Psoas muscle (tissue), 8 donors: ENCODE results near the gene COL13A1. TPM values are rescaled to one million over a fixed set of nuclear protein-coding genes. Genes with fewer than 3 reads are reported as not detected.
A peak's percentile ranks its signal among the peaks of the same experiment; 100 is the strongest.

Experiments used
- ATAC-seq, 4 donors: fragments of 200-7000 bp; cut with Tn5 transposase; one replicate each; pipeline ENCODE4 v1.9.1; 2020; ENCODE audit warnings: moderate library complexity in 3 of 4, mild to moderate bottlenecking in 2 of 4
- DNase-seq, 2 donors: peaks; one replicate each; pipeline ENCODE4 v3.0.0-alpha.2; 2020
- H3K27ac ChIP-seq: fragments of 200-600 bp; one replicate; pipeline ENCODE4 v1.8.0; 2022
- H3K27me3 ChIP-seq, 3 donors: fragments of 200-600 bp in 1 of 3; one replicate each; pipeline versions ENCODE4 v1.6.1 to v1.8.0; 2013 to 2022; ENCODE audit warnings: low read length in 2 of 3, mild to moderate bottlenecking in 2 of 3, moderate library complexity in 1 of 3; ENCODE audit not compliant: insufficient read depth in 3 of 3
- H3K36me3 ChIP-seq, 2 donors: fragments of 200-600 bp in 1 of 2; one replicate each; pipeline versions ENCODE4 v1.6.1 to v1.8.0; 2013 to 2022; ENCODE audit warnings: low read depth in 1 of 2, mild to moderate bottlenecking in 1 of 2, moderate library complexity in 1 of 2; ENCODE audit not compliant: insufficient read depth in 1 of 2
- H3K4me1 ChIP-seq: fragments of 200-600 bp; one replicate; pipeline ENCODE4 v1.8.0; 2022
- H3K4me3 ChIP-seq: fragments of 200-600 bp; one replicate; pipeline ENCODE4 v1.8.0; 2022; ENCODE audit warnings: mild to moderate bottlenecking
- H3K9me3 ChIP-seq: fragments of 200-600 bp; one replicate; pipeline ENCODE4 v1.8.0; 2022
- CTCF ChIP-seq: fragments of 200-600 bp; IDR thresholded peaks from one replicate; pipeline ENCODE4 v1.8.0; 2022; ENCODE audit warnings: antibody characterized with exemption
- WGBS, 3 donors: extraction: QIAGEN DNeasy Blood & Tissue Kit; methylation state at CpG; one replicate each; pipeline versions ENCODE4 v1.1.6 to v1.1.7; 2013; 5-methylcytosine and 5-hydroxymethylcytosine counted together
- intact Hi-C, 2 donors: fragments of 100-400 bp; cut with DNase I; formaldehyde crosslinking; loops; one replicate each; pipeline versions ENCODE4 v1.11.0 to v1.14.2; 2022
- polyA plus RNA-seq, 3 donors: library from polyadenylated mRNA; stranded (reverse); fragments of 200-250 nt; gene quantifications; one replicate each; pipeline ENCODE4 v1.2.3, GENCODE V29; 2013
- total RNA-seq, 4 donors: library from RNA; stranded (reverse); fragmentation: NEBNext Ultra II Directional in 2 of 4; extraction: Animal tissue kit (Norgen Biotek cat#: 25700) in 2 of 4; gene quantifications; one replicate each; pipeline versions ENCODE4 v1.2.1 to v1.2.4, GENCODE V29; 2021 to 2023
- donor health status: healthy with polysubstance abuse.
- donor health status: DM: no; HTN: no; CAD: no; lungs with moderate emphysema.
- donor health status: Bipolar disorder and iron deficiency.
- donor health status: healthy.
- donor health status: DM: yes; HTN: yes; CAD: no.
- donor health status: DM: no; HTN: no; CAD: no.
- donor health status: DM: no; HTN: no; CAD: no.
- donor health status: DM: yes; HTN: yes; CAD: no.

The COL13A1 gene
- total and polyA plus RNA-seq, 7 donors = 0.35 to 10.7 (median 2.6) TPM

- 81 to 83% (median 81%) methylated on average over 8 of the region's 8 CpGs for WGBS, 3 donors
- no peak for TF ChIP-seq CTCF
- Histone ChIP-seq H3K27me3 (no peaks in the 10 kb centered on the region), H3K4me1 (no peaks in the 10 kb centered on the region), H3K9me3 (no peaks in the 10 kb centered on the region), H3K4me3 (no peak overlapping the region), H3K36me3 (peaks cover 0 to 15% of the 10 kb centered on the region in 2 donors), H3K27ac (no peak overlapping the region)
- ATAC-seq = no peak
- DNase-seq = no peak
- intact Hi-C loops = no loop called here
Measured at GRCh38 chr10:69959911-69960310, 158.2 kb downstream of the COL13A1 start.

GRCh38 chr10:69960606-69960987, 158.9 kb downstream of the COL13A1 start:
- Histone ChIP-seq H3K27ac (no peak overlapping the region), H3K27me3 (no peaks in the 10 kb centered on the region), H3K9me3 (no peaks in the 10 kb centered on the region), H3K36me3 (peaks cover 0 to 15% of the 10 kb centered on the region in 2 donors), H3K4me3 (no peak overlapping the region), H3K4me1 (no peaks in the 10 kb centered on the region)
- DNase-seq (no peak), ATAC-seq (no peak)
- intact Hi-C loops = no loop called here
- TF ChIP-seq CTCF = no peak
- WGBS, 3 donors = 80 to 85% (median 82%) methylated on average over 4 of the region's 4 CpGs

GRCh38 chr10:69960988-69961880, 159.5 kb downstream of the COL13A1 start:
- no peak overlapping the region for H3K4me3 ChIP-seq
- H3K27me3 ChIP-seq = no peaks in the 10 kb centered on the region
- WGBS, 3 donors = 60 to 66% (median 61%) methylated on average over 12 of the region's 12 CpGs
- H3K9me3 ChIP-seq = no peaks in the 10 kb centered on the region
- no peak overlapping the region for H3K27ac ChIP-seq
- peak; percentile 16 for TF ChIP-seq CTCF
- H3K4me1 ChIP-seq = no peaks in the 10 kb centered on the region
- DNase-seq = no peak
- intact Hi-C loops = no loop called here
- no peak for ATAC-seq
- H3K36me3 ChIP-seq = peaks cover 0 to 15% of the 10 kb centered on the region in 2 donors

GRCh38 chr10:69961881-69962745, 160.4 kb downstream of the COL13A1 start:
- intact Hi-C loops = no loop called here
- no peak for DNase-seq
- peaks cover 0 to 13% of the 10 kb centered on the region in 2 donors for H3K36me3 ChIP-seq
- 85 to 87% (median 85%) methylated on average over 17 of the region's 17 CpGs for WGBS, 3 donors
- no peak overlapping the region for H3K27ac ChIP-seq
- H3K27me3 ChIP-seq = no peaks in the 10 kb centered on the region
- TF ChIP-seq CTCF = no peak
- H3K9me3 ChIP-seq = no peaks in the 10 kb centered on the region
- no peak overlapping the region for H3K4me3 ChIP-seq
- ATAC-seq = no peak
- no peaks in the 10 kb centered on the region for H3K4me1 ChIP-seq
